Liver (tissue), 9 donors: Measurements from ENCODE around the gene UBE2N. TPM values are rescaled to one million over a fixed set of nuclear protein-coding genes. Genes with fewer than 3 reads are reported as not detected.

Source experiments
- DNase-seq: peaks from one replicate; pipeline ENCODE4 v3.0.0-alpha.2; 2017; ENCODE audit warnings: low spot score
- H3K27ac ChIP-seq, 2 donors: one replicate each; pipeline ENCODE4 v1.7.0; 2013; ENCODE audit warnings: inconsistent platforms in 2 of 2, low read length in 2 of 2, control low read depth in 1 of 2, low read depth in 1 of 2, mild to moderate bottlenecking in 1 of 2
- H3K27me3 ChIP-seq, 4 donors: one replicate each; pipeline versions ENCODE4 v1.6.1 to v1.7.0; 2013; ENCODE audit warnings: low read length in 3 of 4, inconsistent platforms in 1 of 4, mild to moderate bottlenecking in 1 of 4, moderate library complexity in 1 of 4; ENCODE audit not compliant: control insufficient read depth in 4 of 4, insufficient read depth in 4 of 4
- H3K36me3 ChIP-seq, 4 donors: one replicate each; pipeline versions ENCODE4 v1.6.1 to v1.7.0; 2013; ENCODE audit warnings: low read length in 3 of 4, mild to moderate bottlenecking in 3 of 4, low read depth in 1 of 4, moderate library complexity in 1 of 4; ENCODE audit not compliant: control insufficient read depth in 4 of 4, insufficient read depth in 3 of 4
- H3K4me1 ChIP-seq, 4 donors: one replicate each; pipeline versions ENCODE4 v1.6.1 to v1.7.0; 2013; ENCODE audit warnings: low read length in 3 of 4, mild to moderate bottlenecking in 3 of 4, moderate library complexity in 1 of 4; ENCODE audit not compliant: control insufficient read depth in 4 of 4, insufficient read depth in 4 of 4
- H3K4me3 ChIP-seq, 3 donors: one replicate each; pipeline versions ENCODE4 v1.6.1 to v1.7.0; 2013; ENCODE audit warnings: low read length in 3 of 3, control low read depth in 1 of 3, low read depth in 1 of 3, mild to moderate bottlenecking in 1 of 3
- H3K9ac ChIP-seq, 2 donors: one replicate each; pipeline ENCODE4 v1.7.0; 2013; ENCODE audit warnings: low read length in 2 of 2, mild to moderate bottlenecking in 2 of 2, moderate library complexity in 2 of 2, control low read depth in 1 of 2, low read depth in 1 of 2
- H3K9me3 ChIP-seq, 4 donors: one replicate each; pipeline versions ENCODE4 v1.6.1 to v1.7.0; 2013; ENCODE audit warnings: low read length in 3 of 4; ENCODE audit not compliant: control insufficient read depth in 4 of 4
- ATF3 ChIP-seq: IDR thresholded peaks from 2 replicates; pipeline ENCODE4 v1.6.1; 2016; ENCODE audit warnings: antibody characterized with exemption
- EGR1 ChIP-seq, 2 donors: IDR thresholded peaks; 2 replicates each; pipeline ENCODE4 v1.6.1; 2016 to 2018; ENCODE audit warnings: antibody characterized with exemption in 2 of 2, low read depth in 2 of 2
- FOXA1 ChIP-seq: IDR thresholded peaks from 2 replicates; pipeline ENCODE4 v1.6.1; 2016; ENCODE audit warnings: antibody characterized with exemption
- FOXA2 ChIP-seq: IDR thresholded peaks from 2 replicates; pipeline ENCODE4 v1.6.1; 2016; ENCODE audit warnings: antibody characterized with exemption
- GABPA ChIP-seq, 2 donors: IDR thresholded peaks in 1 of 2; conservative IDR thresholded peaks in 1 of 2; 2 replicates each; pipeline ENCODE4 v1.6.1; 2016; ENCODE audit warnings: antibody characterized with exemption in 2 of 2, mild to moderate bottlenecking in 1 of 2, moderate library complexity in 1 of 2
- HNF4A ChIP-seq, 2 donors: conservative IDR thresholded peaks; 2 replicates each; pipeline ENCODE4 v1.6.1; 2016; ENCODE audit warnings: antibody characterized with exemption in 2 of 2, mild to moderate bottlenecking in 2 of 2
- HNF4G ChIP-seq: IDR thresholded peaks from 2 replicates; pipeline ENCODE4 v1.6.1; 2016; ENCODE audit warnings: antibody characterized with exemption
- JUND ChIP-seq, 2 donors: IDR thresholded peaks; 2 replicates each; pipeline ENCODE4 v1.6.1; 2016; ENCODE audit warnings: antibody characterized with exemption in 2 of 2
- NR2F2 ChIP-seq: IDR thresholded peaks from 2 replicates; pipeline ENCODE4 v1.6.1; 2016; ENCODE audit warnings: antibody characterized with exemption
- RAD21 ChIP-seq, 2 donors: IDR thresholded peaks; 2 replicates each; pipeline ENCODE4 v1.6.1; 2016; ENCODE audit warnings: antibody characterized with exemption in 2 of 2, mild to moderate bottlenecking in 2 of 2
- REST ChIP-seq: IDR thresholded peaks from 2 replicates; pipeline ENCODE4 v1.6.1; 2016; ENCODE audit warnings: antibody characterized with exemption, mild to moderate bottlenecking
- RXRA ChIP-seq, 2 donors: IDR thresholded peaks; 2 replicates each; pipeline ENCODE4 v1.6.1; 2017 to 2018; ENCODE audit warnings: antibody characterized with exemption in 2 of 2, mild to moderate bottlenecking in 1 of 2
- SP1 ChIP-seq: IDR thresholded peaks from 2 replicates; pipeline ENCODE4 v1.6.1; 2018; ENCODE audit warnings: antibody characterized with exemption, mild to moderate bottlenecking
- TAF1 ChIP-seq: conservative IDR thresholded peaks from 2 replicates; pipeline ENCODE4 v1.6.1; 2016; ENCODE audit warnings: antibody characterized with exemption, mild to moderate bottlenecking
- YY1 ChIP-seq: IDR thresholded peaks from 2 replicates; pipeline ENCODE4 v1.6.1; 2016; ENCODE audit warnings: antibody characterized with exemption, mild to moderate bottlenecking
- ZBTB33 ChIP-seq: IDR thresholded peaks from 2 replicates; pipeline ENCODE4 v1.6.1; 2016; ENCODE audit warnings: antibody characterized with exemption
- WGBS: extraction: QIAGEN DNeasy Blood & Tissue Kit; methylation state at CpG from one replicate; pipeline ENCODE4 v1.1.7; 2013; 5-methylcytosine and 5-hydroxymethylcytosine counted together
- polyA plus RNA-seq, 2 donors: library from polyadenylated mRNA; stranded (reverse) in 1 of 2; unstranded in 1 of 2; fragments of 200-250 nt in 1 of 2; fragments of >200 nt in 1 of 2; fragmentation: Nextera tagmentation in 1 of 2; extraction: Ambion mirVana in 1 of 2; gene quantifications; one replicate each; pipeline versions ENCODE4 v1.2.1 to v1.2.3, GENCODE V29; 2013 to 2015
- total RNA-seq, 2 donors: library from RNA; depleted of rRNA; stranded (reverse); fragments of >200 nt; gene quantifications; one replicate each; pipeline ENCODE4 v1.2.3, GENCODE V29; 2014
- TF ChIP-seq, protein P1 (sequence below): fragments of 150-350 bp; IDR thresholded peaks from 2 replicates; pipeline ENCODE4 v1.5.1; 2017; ENCODE audit warnings: improper control_type of control experiment, low read depth, low read length; ENCODE audit not compliant: missing input control
- TF ChIP-seq, protein P2 (sequence below): IDR thresholded peaks from 2 replicates; pipeline ENCODE4 v1.6.1; 2016; ENCODE audit warnings: antibody characterized with exemption
- donor health status: healthy.
- donor health status: healthy.
- donor health status: healthy.
- donor health status: healthy.
- donor health status: healthy.

UBE2N gene
- total and polyA plus RNA-seq, 4 donors, result 13.9 to 63.7 (median 32.6) TPM

GRCh38 chr12:93360688-93361087 is 81.1 kb downstream of the UBE2N start:
- WGBS, result 89% methylated on average over 2 of the region's 2 CpGs
- DNase-seq, result no peak
- no peaks in the 10 kb centered on the region for H3K9me3 ChIP-seq
- H3K9ac ChIP-seq, result no peak overlapping the region
- TF ChIP-seq TAF1, result no peak
- TF ChIP-seq, protein P1, sequence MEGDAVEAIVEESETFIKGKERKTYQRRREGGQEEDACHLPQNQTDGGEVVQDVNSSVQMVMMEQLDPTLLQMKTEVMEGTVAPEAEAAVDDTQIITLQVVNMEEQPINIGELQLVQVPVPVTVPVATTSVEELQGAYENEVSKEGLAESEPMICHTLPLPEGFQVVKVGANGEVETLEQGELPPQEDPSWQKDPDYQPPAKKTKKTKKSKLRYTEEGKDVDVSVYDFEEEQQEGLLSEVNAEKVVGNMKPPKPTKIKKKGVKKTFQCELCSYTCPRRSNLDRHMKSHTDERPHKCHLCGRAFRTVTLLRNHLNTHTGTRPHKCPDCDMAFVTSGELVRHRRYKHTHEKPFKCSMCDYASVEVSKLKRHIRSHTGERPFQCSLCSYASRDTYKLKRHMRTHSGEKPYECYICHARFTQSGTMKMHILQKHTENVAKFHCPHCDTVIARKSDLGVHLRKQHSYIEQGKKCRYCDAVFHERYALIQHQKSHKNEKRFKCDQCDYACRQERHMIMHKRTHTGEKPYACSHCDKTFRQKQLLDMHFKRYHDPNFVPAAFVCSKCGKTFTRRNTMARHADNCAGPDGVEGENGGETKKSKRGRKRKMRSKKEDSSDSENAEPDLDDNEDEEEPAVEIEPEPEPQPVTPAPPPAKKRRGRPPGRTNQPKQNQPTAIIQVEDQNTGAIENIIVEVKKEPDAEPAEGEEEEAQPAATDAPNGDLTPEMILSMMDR, result no peak
- TF ChIP-seq ZBTB33, result no peak
- TF ChIP-seq, protein P2, sequence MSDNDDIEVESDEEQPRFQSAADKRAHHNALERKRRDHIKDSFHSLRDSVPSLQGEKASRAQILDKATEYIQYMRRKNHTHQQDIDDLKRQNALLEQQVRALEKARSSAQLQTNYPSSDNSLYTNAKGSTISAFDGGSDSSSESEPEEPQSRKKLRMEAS, result no peak
- no peak for TF ChIP-seq FOXA2
- no peak for TF ChIP-seq HNF4G
- TF ChIP-seq HNF4A (conservative IDR thresholded peaks at IDR 0.05), result no peak
- no peak for TF ChIP-seq SP1
- TF ChIP-seq GABPA (IDR thresholded peaks at IDR 0.05 in 1 of 2, conservative IDR thresholded peaks at IDR 0.05 in 1 of 2), result no peak
- no peak for TF ChIP-seq REST
- no peak for TF ChIP-seq EGR1 (IDR thresholded peaks at IDR 0.05; ENCODE audit: low read depth in 2 of 2)
- TF ChIP-seq YY1, result no peak
- no peak for TF ChIP-seq JUND (IDR thresholded peaks at IDR 0.05)
- TF ChIP-seq NR2F2, result no peak
- TF ChIP-seq RXRA (IDR thresholded peaks at IDR 0.05), result no peak
- no peak for TF ChIP-seq FOXA1
- no peak for TF ChIP-seq RAD21 (IDR thresholded peaks at IDR 0.05)
- TF ChIP-seq ATF3, result no peak
- H3K27me3 ChIP-seq, result no peaks in the 10 kb centered on the region
- H3K36me3 ChIP-seq, result no peaks in the 10 kb centered on the region
- H3K4me1 ChIP-seq, result no peaks in the 10 kb centered on the region
- H3K4me3 ChIP-seq, result no peak overlapping the region
- no peak overlapping the region for H3K27ac ChIP-seq
